Upper lobe of left lung (tissue), 6 donors: ENCODE measurements around the gene DNMT3L. TPM values are rescaled to one million over a fixed set of nuclear protein-coding genes. Genes with fewer than 3 reads are reported as not detected.
"Not testable (repeated sequence)": the region's sequence is repeated elsewhere in the genome, so short reads cannot be mapped to it uniquely, and the experiment has no call there.

Experiments
- ATAC-seq, 2 donors: fragments of 200-7000 bp; cut with Tn5 transposase; one replicate each; pipeline ENCODE4 v1.9.1; 2022; ENCODE audit warnings: mild to moderate bottlenecking in 2 of 2, moderate library complexity in 2 of 2; ENCODE audit not compliant: low FRiP score in 2 of 2
- DNase-seq, 2 donors: peaks; one replicate each; pipeline ENCODE4 v3.0.0-alpha.2; 2019 to 2020
- H3K27ac ChIP-seq, 4 donors: fragments of 200-600 bp; sonication (generic); one replicate each; pipeline ENCODE4 v1.5.1; 2016 to 2019
- H3K27me3 ChIP-seq, 4 donors: fragments of 200-600 bp; sonication (generic); one replicate each; pipeline ENCODE4 v1.5.1; 2017 to 2019
- H3K36me3 ChIP-seq, 4 donors: fragments of 200-600 bp; sonication (generic); one replicate each; pipeline ENCODE4 v1.5.1; 2016 to 2019
- H3K4me1 ChIP-seq, 4 donors: fragments of 200-600 bp; sonication (generic); one replicate each; pipeline ENCODE4 v1.5.1; 2018 to 2019
- H3K4me3 ChIP-seq, 4 donors: fragments of 200-600 bp; sonication (generic); one replicate each; pipeline ENCODE4 v1.5.1; 2017 to 2019; ENCODE audit warnings: mild to moderate bottlenecking in 2 of 4, moderate library complexity in 1 of 4
- H3K9me3 ChIP-seq, 4 donors: fragments of 200-600 bp; sonication (generic); one replicate each; pipeline ENCODE4 v1.5.1; 2018 to 2019
- CTCF ChIP-seq, 6 experiments: fragments of 450-650 bp in 4 of 6; fragments of 200-600 bp in 2 of 6; sonication (generic) in 2 of 6; IDR thresholded peaks; one replicate each; pipeline ENCODE4 v1.5.1; 2016 to 2019; ENCODE audit warnings: antibody characterized with exemption in 6 of 6
- EP300 ChIP-seq, 4 donors: sonication (generic); formaldehyde crosslinking; IDR thresholded peaks; one replicate each; pipeline ENCODE4 v1.5.1; 2017; ENCODE audit warnings: antibody characterized with exemption in 4 of 4, control low read depth in 2 of 4
- POLR2A ChIP-seq, 4 donors: fragments of 450-650 bp; IDR thresholded peaks; one replicate each; pipeline ENCODE4 v1.5.1; 2016 to 2017; ENCODE audit warnings: antibody characterized with exemption in 4 of 4, mild to moderate bottlenecking in 2 of 4
- POLR2AphosphoS5 ChIP-seq, 2 donors: sonication (generic); formaldehyde crosslinking; IDR thresholded peaks; one replicate each; pipeline ENCODE4 v1.5.1; 2017; ENCODE audit warnings: antibody characterized with exemption in 2 of 2
- WGBS, 2 donors: methylation state at CpG; one replicate each; pipeline ENCODE4 v1.1.5; 2017 to 2018; 5-methylcytosine and 5-hydroxymethylcytosine counted together
- small RNA-seq, 4 donors: library from RNA; depleted of rRNA; stranded (forward); fragments of <200 nt; gene quantifications; one replicate each; pipeline ENCODE3, GENCODE V24; 2016
- total RNA-seq, 6 donors: library from RNA; depleted of rRNA in 4 of 6; stranded (reverse); fragments of >200 nt in 4 of 6; gene quantifications; one replicate each; pipeline versions ENCODE4 v1.1.0 to v1.2.1, GENCODE V29; 2016 to 2021
- donor health status: DM: no; HTN: no; CAD: no; lungs with moderate emphysema.
- donor health status: DM: no; HTN: yes; CAD: no; lungs with severe emphysema.

Gene DNMT3L
- total RNA-seq, 6 donors from 2014 or later, result not detected

DNA sequence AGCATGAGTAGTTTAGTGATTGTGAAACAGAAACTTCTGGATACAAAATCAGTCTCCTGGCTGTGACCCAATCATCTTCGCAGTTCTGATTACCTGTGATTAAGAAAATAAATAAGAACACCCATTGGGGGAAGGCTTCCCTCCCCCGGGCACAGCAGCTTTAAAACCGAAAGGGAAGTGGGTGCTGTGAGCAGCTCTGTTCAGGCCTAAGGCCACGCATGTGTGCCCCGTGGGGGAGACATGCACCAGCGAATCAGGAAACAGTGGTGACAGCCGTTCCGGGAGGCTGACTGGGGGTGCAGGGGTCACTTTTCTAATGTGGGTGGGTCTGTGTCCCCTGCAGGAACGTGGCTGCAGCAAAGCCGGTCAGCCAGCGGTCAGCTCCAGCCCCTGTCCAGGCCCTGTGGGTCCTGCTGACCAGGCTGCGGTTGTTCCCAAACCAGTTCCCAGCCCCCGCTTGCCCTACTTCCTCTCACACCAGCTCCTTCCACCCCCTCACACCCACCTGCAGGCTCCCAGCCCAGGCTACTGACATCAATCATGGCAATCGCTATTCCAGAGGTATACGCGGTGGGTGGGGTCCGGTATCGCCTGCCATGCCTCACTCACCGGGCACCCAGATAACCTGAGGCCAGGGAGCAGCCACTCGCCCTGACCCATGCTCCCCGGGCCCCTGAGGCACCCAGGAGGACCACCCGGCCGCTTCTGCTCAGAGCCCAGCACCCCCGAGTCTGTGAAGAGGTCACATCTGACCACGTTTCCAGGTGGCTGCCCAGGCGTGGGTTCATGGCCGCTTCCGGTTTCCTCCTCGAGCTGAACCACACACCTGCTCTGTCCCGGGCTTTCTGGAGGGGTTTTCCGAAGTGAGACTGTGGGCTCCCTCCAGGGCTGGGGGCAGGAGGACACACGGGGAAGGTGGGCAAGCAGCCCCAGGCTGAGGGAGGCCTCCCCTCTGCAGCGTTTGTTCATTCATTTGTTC is 54.7 kb downstream of the DNMT3L start:
- H3K4me3 ChIP-seq, H3K9me3 ChIP-seq, H3K27me3 ChIP-seq, H3K27ac ChIP-seq, DNase-seq, H3K36me3 ChIP-seq, H3K4me1 ChIP-seq: not testable (repeated sequence)
- no CpG with 5 or more reads among the region's 33 CpGs for WGBS, 2 donors
- peak; percentile 24 to 52 for ATAC-seq

DNA sequence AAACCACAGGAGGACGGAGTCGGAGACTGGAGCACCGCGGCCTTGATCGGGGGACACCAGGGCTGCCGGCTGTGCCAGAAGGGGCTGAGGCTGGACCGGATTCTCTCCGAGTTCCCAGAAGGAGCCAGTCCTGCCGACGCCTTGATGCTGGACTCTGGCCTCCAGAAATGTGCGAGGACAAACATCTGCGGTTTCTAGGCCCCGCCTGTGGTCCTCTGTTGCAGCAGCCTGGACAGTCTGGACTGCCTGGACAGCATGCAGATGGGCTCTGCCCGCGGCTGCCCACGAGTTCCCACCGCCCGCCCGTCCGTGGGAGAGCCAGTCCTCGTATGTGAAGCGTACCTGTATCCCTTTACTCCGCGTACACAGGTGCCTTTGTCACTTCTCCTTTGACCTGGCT is 55.5 kb downstream of the DNMT3L start:
- not testable (repeated sequence) for DNase-seq, H3K36me3 ChIP-seq, H3K27me3 ChIP-seq, H3K4me3 ChIP-seq, H3K4me1 ChIP-seq, H3K9me3 ChIP-seq, H3K27ac ChIP-seq
- peak in 1 of 2 donors; percentile 34 for ATAC-seq
- no CpG with 5 or more reads among the region's 24 CpGs for WGBS, 2 donors

- DNase-seq, result not testable (repeated sequence)
- peak in 1 of 2 donors; percentile 55 for ATAC-seq
- WGBS, 2 donors, result no CpG with 5 or more reads among the region's 30 CpGs
Measured at GRCh38 chr21:44202590-44203299, 59.0 kb downstream of the DNMT3L start.

GRCh38 chr21:44199997-44200396 is 61.7 kb downstream of the DNMT3L start:
- not testable (repeated sequence) for H3K9me3 ChIP-seq, H3K4me3 ChIP-seq, DNase-seq, ATAC-seq, H3K27me3 ChIP-seq, H3K27ac ChIP-seq, H3K36me3 ChIP-seq, H3K4me1 ChIP-seq
- WGBS, 2 donors, result 93 to 95% methylated on average over 6 to 11 of the region's 11 CpGs

More at GRCh38 chr21:44202590-44203299, 59.0 kb downstream of the DNMT3L start:
- not testable (repeated sequence) for H3K9me3 ChIP-seq, H3K36me3 ChIP-seq, H3K27ac ChIP-seq, H3K4me3 ChIP-seq, H3K27me3 ChIP-seq, H3K4me1 ChIP-seq

GRCh38 chr21:44199448-44199847 is 62.2 kb downstream of the DNMT3L start:
- TF ChIP-seq POLR2AphosphoS5 (IDR thresholded peaks at IDR 0.05) (no peak), EP300 (IDR thresholded peaks at IDR 0.05) (no peak), CTCF (IDR thresholded peaks at IDR 0.05) (no peak), POLR2A (IDR thresholded peaks at IDR 0.05) (no peak)
- no peaks in the 10 kb centered on the region for H3K36me3 ChIP-seq
- no peaks in the 10 kb centered on the region for H3K9me3 ChIP-seq
- no peak overlapping the region for H3K27ac ChIP-seq
- WGBS, 2 donors, result 75 to 87% methylated on average over 15 of the region's 15 CpGs
- H3K4me3 ChIP-seq, result no peak overlapping the region
- H3K4me1 ChIP-seq, result no peaks in the 10 kb centered on the region
- H3K27me3 ChIP-seq, result no peaks in the 10 kb centered on the region
- DNase-seq (no peak), ATAC-seq (no peak)

GRCh38 chr21:44197156-44197516 is 64.6 kb downstream of the DNMT3L start:
- ATAC-seq (peak in 1 of 2 donors; percentile 30), DNase-seq (peak in 1 of 2 donors; percentile 55)
- H3K27me3 ChIP-seq, H3K4me3 ChIP-seq, H3K36me3 ChIP-seq, H3K27ac ChIP-seq, H3K4me1 ChIP-seq, H3K9me3 ChIP-seq: not testable (repeated sequence)
- no CpG with 5 or more reads among the region's 21 CpGs for WGBS, 2 donors

Small RNA genes lying within 50 kb of the gene (small RNA-seq; reads per million reads assigned to genes)
- gene AP001059.3, result 0 reads per million in 4 donors

Other genes with a start within 250 kb of the DNMT3L start
- gene TRAPPC10, start 249.6 kb downstream of the DNMT3L start, total RNA-seq, result 10 to 100 TPM; 36.3 to 46.8 (median 43.4) TPM
- 10 to 100 TPM in 2 of 6 donors, 1 to 10 TPM in 4; 2.0 to 15.7 (median 3.1) TPM for gene PWP2, start 154.5 kb downstream of the DNMT3L start, total RNA-seq
- gene GATD3, start 128.2 kb downstream of the DNMT3L start, total RNA-seq, result 10 to 100 TPM in 3 of 6 donors, 1 to 10 TPM in 3; 4.9 to 51.7 (median 10.2) TPM
- gene ICOSLG, start 21.0 kb downstream of the DNMT3L start, total RNA-seq, result 10 to 100 TPM in 2 of 6 donors, 1 to 10 TPM in 4; 1.8 to 16.4 (median 9.0) TPM
- gene AIRE, start 24.0 kb upstream of the DNMT3L start, total RNA-seq, result not detected
- 100 to 1,000 TPM in 5 of 6 donors, 10 to 100 TPM in 1; 69.8 to 157 (median 135) TPM for gene PFKL, start 38.2 kb upstream of the DNMT3L start, total RNA-seq
- gene CFAP410, start 77.5 kb upstream of the DNMT3L start, total RNA-seq, result 10 to 100 TPM; 34.4 to 85.9 (median 48.4) TPM
- gene TRPM2, start 91.7 kb upstream of the DNMT3L start, total RNA-seq, result 10 to 100 TPM in 4 of 6 donors, 1 to 10 TPM in 2; 2.2 to 37.7 (median 12.7) TPM
- gene LRRC3, start 193.6 kb upstream of the DNMT3L start, total RNA-seq, result 10 to 100 TPM in 1 of 6 donors, 1 to 10 TPM in 5; 3.1 to 11.5 (median 4.6) TPM